Measurements from ENCODE around the gene PLEKHO2.

DNA sequence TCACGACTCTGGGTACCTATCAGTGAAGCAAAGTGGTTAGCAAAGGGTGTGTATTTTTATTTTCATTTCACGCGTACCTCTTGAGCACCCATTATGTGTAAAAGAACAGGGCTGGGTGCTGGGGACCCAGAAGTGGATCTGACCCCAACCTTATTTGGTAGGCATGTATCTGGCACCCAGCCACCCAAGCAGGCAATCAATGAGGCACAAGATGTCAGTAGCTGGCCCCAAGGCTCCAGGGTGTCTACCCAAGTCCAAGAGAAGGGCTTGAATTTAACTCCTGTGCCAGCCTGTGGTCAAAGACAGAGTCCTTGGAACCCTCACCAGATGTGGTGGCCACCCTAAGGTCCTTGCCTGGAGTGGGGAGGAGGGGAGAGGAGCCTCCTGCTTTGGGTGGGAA lies 5.7 kb downstream of the PLEKHO2 start:
- TF ChIP-seq, protein P1, sequence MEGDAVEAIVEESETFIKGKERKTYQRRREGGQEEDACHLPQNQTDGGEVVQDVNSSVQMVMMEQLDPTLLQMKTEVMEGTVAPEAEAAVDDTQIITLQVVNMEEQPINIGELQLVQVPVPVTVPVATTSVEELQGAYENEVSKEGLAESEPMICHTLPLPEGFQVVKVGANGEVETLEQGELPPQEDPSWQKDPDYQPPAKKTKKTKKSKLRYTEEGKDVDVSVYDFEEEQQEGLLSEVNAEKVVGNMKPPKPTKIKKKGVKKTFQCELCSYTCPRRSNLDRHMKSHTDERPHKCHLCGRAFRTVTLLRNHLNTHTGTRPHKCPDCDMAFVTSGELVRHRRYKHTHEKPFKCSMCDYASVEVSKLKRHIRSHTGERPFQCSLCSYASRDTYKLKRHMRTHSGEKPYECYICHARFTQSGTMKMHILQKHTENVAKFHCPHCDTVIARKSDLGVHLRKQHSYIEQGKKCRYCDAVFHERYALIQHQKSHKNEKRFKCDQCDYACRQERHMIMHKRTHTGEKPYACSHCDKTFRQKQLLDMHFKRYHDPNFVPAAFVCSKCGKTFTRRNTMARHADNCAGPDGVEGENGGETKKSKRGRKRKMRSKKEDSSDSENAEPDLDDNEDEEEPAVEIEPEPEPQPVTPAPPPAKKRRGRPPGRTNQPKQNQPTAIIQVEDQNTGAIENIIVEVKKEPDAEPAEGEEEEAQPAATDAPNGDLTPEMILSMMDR (IDR thresholded peaks at IDR 0.05; ENCODE audit: insufficient read depth, low read length) = no peak
- TF ChIP-seq SPI1 (IDR thresholded peaks at IDR 0.05; ENCODE audit: borderline replicate concordance, low read depth) = no peak
